ENCODE results near the gene CCDC86.

Gene CCDC86

DNA sequence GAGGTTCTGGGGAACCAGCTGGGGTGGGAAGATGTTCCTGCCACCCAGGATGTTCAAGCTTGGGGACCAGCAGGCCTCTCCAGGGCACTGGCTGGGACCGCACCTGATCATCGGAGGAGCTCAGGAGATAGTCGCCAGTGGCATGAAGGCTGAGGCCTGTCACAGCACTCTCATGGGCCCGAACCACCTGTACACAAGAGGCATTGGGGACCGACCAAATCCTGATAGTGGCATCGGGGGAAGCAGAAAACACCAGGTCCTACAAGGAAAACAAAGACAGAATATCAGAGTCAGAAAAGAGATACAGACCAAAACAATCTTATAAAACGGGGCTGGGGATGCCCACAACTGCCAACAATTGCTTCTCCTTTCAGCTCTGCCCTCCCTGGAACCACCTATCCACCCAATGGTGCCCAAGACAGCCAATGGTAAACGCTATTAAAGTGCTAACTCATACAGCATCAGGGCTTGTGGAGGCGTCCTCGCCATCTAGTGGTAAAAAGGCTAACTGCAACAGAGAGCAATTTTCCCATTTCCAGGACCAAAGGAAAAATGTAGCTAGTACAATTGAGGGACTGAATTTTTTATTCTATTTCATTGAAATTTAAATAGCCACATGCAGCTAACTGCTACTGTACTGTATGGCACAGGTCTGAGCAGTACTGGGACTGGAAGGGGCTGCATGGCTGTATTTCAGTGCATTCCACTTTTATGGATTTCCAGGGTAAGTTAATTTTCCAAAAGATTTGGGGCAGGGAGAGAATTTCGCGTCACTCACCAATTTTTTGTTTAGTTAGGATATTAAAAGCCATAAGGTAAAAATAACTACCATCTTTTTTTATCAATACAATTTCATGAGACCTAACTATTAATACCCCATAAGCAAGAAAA lies 57.4 kb downstream of the CCDC86 start:
- no peak overlapping the region for H3K4me3 ChIP-seq (ENCODE audit: low read depth, low read length)
- TF ChIP-seq, protein P1, sequence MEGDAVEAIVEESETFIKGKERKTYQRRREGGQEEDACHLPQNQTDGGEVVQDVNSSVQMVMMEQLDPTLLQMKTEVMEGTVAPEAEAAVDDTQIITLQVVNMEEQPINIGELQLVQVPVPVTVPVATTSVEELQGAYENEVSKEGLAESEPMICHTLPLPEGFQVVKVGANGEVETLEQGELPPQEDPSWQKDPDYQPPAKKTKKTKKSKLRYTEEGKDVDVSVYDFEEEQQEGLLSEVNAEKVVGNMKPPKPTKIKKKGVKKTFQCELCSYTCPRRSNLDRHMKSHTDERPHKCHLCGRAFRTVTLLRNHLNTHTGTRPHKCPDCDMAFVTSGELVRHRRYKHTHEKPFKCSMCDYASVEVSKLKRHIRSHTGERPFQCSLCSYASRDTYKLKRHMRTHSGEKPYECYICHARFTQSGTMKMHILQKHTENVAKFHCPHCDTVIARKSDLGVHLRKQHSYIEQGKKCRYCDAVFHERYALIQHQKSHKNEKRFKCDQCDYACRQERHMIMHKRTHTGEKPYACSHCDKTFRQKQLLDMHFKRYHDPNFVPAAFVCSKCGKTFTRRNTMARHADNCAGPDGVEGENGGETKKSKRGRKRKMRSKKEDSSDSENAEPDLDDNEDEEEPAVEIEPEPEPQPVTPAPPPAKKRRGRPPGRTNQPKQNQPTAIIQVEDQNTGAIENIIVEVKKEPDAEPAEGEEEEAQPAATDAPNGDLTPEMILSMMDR (IDR thresholded peaks at IDR 0.05; ENCODE audit: control insufficient read depth, extremely low read depth, insufficient read depth): peak; percentile 97
- no peak for DNase-seq (ENCODE audit: low read depth)

GRCh38 chr11:60899977-60900376 lies 58.1 kb downstream of the CCDC86 start:
- H3K4me3 ChIP-seq (ENCODE audit: low read depth, low read length): no peak overlapping the region
- TF ChIP-seq, protein P1 (IDR thresholded peaks at IDR 0.05; ENCODE audit: control insufficient read depth, extremely low read depth, insufficient read depth): no peak
- DNase-seq (ENCODE audit: low read depth): no peak

Measured in LNCaP clone FGC (cell line).